SK-N-SH (cell line): ENCODE results near the gene PRR20A. TPM values are rescaled to one million over a fixed set of nuclear protein-coding genes. Genes with fewer than 3 reads are reported as not detected.
"Not testable (repeated sequence)": the region's sequence is repeated elsewhere in the genome, so short reads cannot be mapped to it uniquely, and the experiment has no call there.

ENCODE experiments used
- CTCF ChIA-PET: fragments of 300-600, 350-600 bp; formaldehyde crosslinking; extraction: SDS; loops from one replicate; lab custom pipeline; 2021; lab: Yijun Ruan, JAX
- POLR2A ChIA-PET: fragments of 350-600 bp; sonication (Branson Sonifier 250); formaldehyde crosslinking; extraction: SDS; loops from one replicate; lab custom pipeline; 2020; ENCODE audit warnings: antibody characterized with exemption, inconsistent platforms; lab: Yijun Ruan, JAX
- DNase-seq: peaks from one replicate; pipeline ENCODE4 v3.0.0; 2012
- H2AFZ ChIP-seq: fragments of 200-600 bp; sonication (generic); 2 replicates; pipeline ENCODE4 v1.8.1; 2016; ENCODE audit warnings: antibody characterized with exemption, mild to moderate bottlenecking, low read depth
- H3F3A ChIP-seq: fragments of 200-600 bp; sonication (generic); replicated peaks from 2 replicates; pipeline ENCODE3; 2016; ENCODE audit warnings: antibody characterized with exemption, mild to moderate bottlenecking; ENCODE audit not compliant: insufficient read depth
- H3K27ac ChIP-seq, 2 experiments: fragments of 200-500 bp in 1 of 2; fragments of 200-600 bp in 1 of 2; sonication (Bioruptor generic) in 1 of 2; sonication (generic), shearing (Covaris generic) in 1 of 2; 2 replicates each; pipeline versions ENCODE4 v1.5.1 to v1.6.1; 2014 to 2016; ENCODE audit warnings: low read depth in 2 of 2, inconsistent platforms in 1 of 2, low read length in 1 of 2, mild to moderate bottlenecking in 1 of 2, mixed read lengths in 1 of 2
- H3K27me3 ChIP-seq: fragments of 200-600 bp; sonication (generic), shearing (Covaris generic); 2 replicates; pipeline ENCODE4 v1.6.1; 2016; ENCODE audit warnings: mixed run types; ENCODE audit not compliant: insufficient read depth
- H3K36me3 ChIP-seq, 2 experiments: fragments of 200-500 bp in 1 of 2; fragments of 200-600 bp in 1 of 2; sonication (Bioruptor generic) in 1 of 2; sonication (generic) in 1 of 2; replicated peaks in 1 of 2; 2 replicates each; pipeline versions ENCODE3 to v1.5.1; 2014 to 2016; ENCODE audit warnings: low read length in 1 of 2, mild to moderate bottlenecking in 1 of 2; ENCODE audit not compliant: insufficient read depth in 2 of 2, control insufficient read depth in 1 of 2
- H3K4me1 ChIP-seq, 2 experiments: fragments of 200-500 bp in 1 of 2; fragments of 200-600 bp in 1 of 2; sonication (Bioruptor generic) in 1 of 2; sonication (generic), shearing (Covaris generic) in 1 of 2; 2 replicates each; pipeline versions ENCODE4 v1.5.1 to v1.6.1; 2014 to 2016; ENCODE audit warnings: low read depth in 1 of 2, low read length in 1 of 2, mixed run types in 1 of 2; ENCODE audit not compliant: insufficient read depth in 2 of 2, control insufficient read depth in 1 of 2
- H3K4me2 ChIP-seq: fragments of 200-600 bp; sonication (generic), shearing (Covaris generic); 2 replicates; pipeline ENCODE4 v1.6.1; 2017; ENCODE audit warnings: mixed run types
- H3K4me3 ChIP-seq, 2 experiments: fragments of 200-500 bp in 1 of 2; fragments of 200-600 bp in 1 of 2; sonication (Bioruptor generic) in 1 of 2; sonication (generic), shearing (Covaris generic) in 1 of 2; 2 replicates each; pipeline versions ENCODE4 v1.5.1 to v1.8.1; 2014 to 2016; ENCODE audit warnings: low read depth in 2 of 2, inconsistent platforms in 1 of 2, low read length in 1 of 2, mild to moderate bottlenecking in 1 of 2, mixed read lengths in 1 of 2, moderate library complexity in 1 of 2
- H3K79me2 ChIP-seq: fragments of 200-600 bp; sonication (generic); 2 replicates; pipeline ENCODE4 v1.8.1; 2017; ENCODE audit warnings: mild to moderate bottlenecking; ENCODE audit not compliant: insufficient read depth
- H3K9ac ChIP-seq: fragments of 200-600 bp; sonication (generic); 2 replicates; pipeline ENCODE4 v1.6.1; 2017; ENCODE audit warnings: mixed run types
- H3K9me2 ChIP-seq: fragments of 200-600 bp; sonication (generic); 2 replicates; pipeline ENCODE4 v1.6.1; 2017; ENCODE audit warnings: mixed run types
- H3K9me3 ChIP-seq: fragments of 200-600 bp; sonication (generic); 2 replicates; pipeline ENCODE4 v1.6.1; 2017; ENCODE audit warnings: mixed run types, mild to moderate bottlenecking, moderate library complexity
- H4K20me1 ChIP-seq: fragments of 200-600 bp; sonication (generic); 2 replicates; pipeline ENCODE4 v1.6.1; 2017; ENCODE audit warnings: mild to moderate bottlenecking, mixed run types; ENCODE audit not compliant: insufficient read depth
- WGBS: methylation state at CpG from one replicate; pipeline ENCODE4 v1.1.6; 2017; ENCODE audit warnings: low lambda C conversion rate; 5-methylcytosine and 5-hydroxymethylcytosine counted together
- polyA plus RNA-seq, 3 experiments: library from polyadenylated mRNA; depleted of rRNA; stranded (reverse); fragments of >200 nt; gene quantifications; 2 replicates each; pipeline ENCODE4 v1.2.3, GENCODE V29; 2012

The PRR20A gene
- polyA plus RNA-seq, 1 of the 3 experiments (the other 2 are of a cell fraction), result not detected

DNA sequence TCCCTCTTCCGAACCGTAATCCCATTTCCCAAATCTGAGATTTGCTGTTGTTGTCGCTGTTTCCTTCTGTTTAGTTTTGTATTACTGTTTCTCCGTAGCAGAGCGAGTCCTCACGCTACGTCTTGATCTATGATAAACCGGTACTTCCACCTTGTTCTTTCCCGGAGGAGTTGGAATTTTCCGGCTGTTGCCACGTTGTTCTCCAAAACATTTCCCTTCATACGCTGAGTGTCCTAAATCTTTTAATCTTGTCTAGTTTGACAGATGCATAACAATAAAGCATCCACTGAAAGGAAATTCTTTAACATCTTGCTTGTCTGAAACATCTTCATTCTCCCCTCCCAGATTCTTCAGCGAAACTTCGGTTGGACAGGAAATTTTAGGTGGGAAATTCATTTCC is 7.4 kb downstream of the PRR20A start:
- H3F3A ChIP-seq, H3K9me3 ChIP-seq, H3K9me2 ChIP-seq, H4K20me1 ChIP-seq, H3K79me2 ChIP-seq, H3K27ac ChIP-seq, DNase-seq, H3K9ac ChIP-seq, POLR2A ChIA-PET, H3K4me1 ChIP-seq, H3K4me3 ChIP-seq, H3K27me3 ChIP-seq, H2AFZ ChIP-seq, CTCF ChIA-PET, H3K4me2 ChIP-seq, H3K36me3 ChIP-seq: not testable (repeated sequence)
- WGBS, result 52% methylated on average over 9 of the region's 14 CpGs

- DNase-seq, H3K4me1 ChIP-seq, POLR2A ChIA-PET, H2AFZ ChIP-seq, H3F3A ChIP-seq, H3K79me2 ChIP-seq, H4K20me1 ChIP-seq, H3K9me3 ChIP-seq, CTCF ChIA-PET, H3K27ac ChIP-seq, H3K4me2 ChIP-seq, H3K4me3 ChIP-seq, H3K27me3 ChIP-seq, H3K9me2 ChIP-seq, H3K9ac ChIP-seq, H3K36me3 ChIP-seq: not testable (repeated sequence)
- no CpG with 5 or more reads among the region's 22 CpGs for WGBS
Measured at GRCh38 chr13:57153761-57154160, 13.0 kb downstream of the PRR20A start, which contains the start of gene PRR20C. Gene PRR20C (plus strand): TSS chr13:57154061. CDS start chr13:57154448, 387 bp downstream.

GRCh38 chr13:57160332-57160731 is 19.6 kb downstream of the PRR20A start, which contains the start of gene PRR20D:
Gene PRR20D (plus strand): TSS chr13:57160632. CDS start chr13:57161019, 387 bp downstream.
- H3K4me2 ChIP-seq, H3K9ac ChIP-seq, H3K9me2 ChIP-seq, DNase-seq, H3K4me3 ChIP-seq, CTCF ChIA-PET, H2AFZ ChIP-seq, H3K4me1 ChIP-seq, H3K79me2 ChIP-seq, H4K20me1 ChIP-seq, POLR2A ChIA-PET, H3K27me3 ChIP-seq, H3K9me3 ChIP-seq, H3K27ac ChIP-seq, H3F3A ChIP-seq, H3K36me3 ChIP-seq: not testable (repeated sequence)
- WGBS, result no CpG with 5 or more reads among the region's 22 CpGs

DNA sequence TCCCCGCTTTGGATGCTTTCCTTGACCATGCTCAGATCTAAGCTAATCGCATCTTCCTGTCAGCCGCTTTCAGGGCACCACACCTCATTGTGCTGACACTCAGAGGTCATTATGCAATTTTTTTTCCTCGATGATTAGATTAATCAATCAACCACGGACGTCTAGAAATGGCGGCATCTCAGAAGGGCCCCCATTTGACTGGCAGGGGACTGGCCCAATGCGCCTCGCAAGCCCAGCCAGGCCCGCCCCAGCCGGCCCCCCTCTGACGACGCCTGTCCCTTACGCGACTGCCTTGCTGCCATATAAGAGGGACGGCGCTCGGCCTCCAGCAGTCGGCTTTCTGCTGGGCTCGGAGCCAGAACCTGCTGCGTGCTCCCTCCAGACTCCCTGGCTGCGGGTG is 26.2 kb downstream of the PRR20A start, which contains the start of gene PRR20E:
Gene PRR20E, plus strand, starts transcription at position 301 of the 400 bp plus-strand sequence. CDS start 387 bp downstream, outside the sequence.
- H4K20me1 ChIP-seq, H3K9me2 ChIP-seq, H2AFZ ChIP-seq, H3K4me2 ChIP-seq, H3K4me3 ChIP-seq, POLR2A ChIA-PET, H3K9ac ChIP-seq, H3F3A ChIP-seq, H3K36me3 ChIP-seq, H3K27ac ChIP-seq, H3K4me1 ChIP-seq, H3K79me2 ChIP-seq, H3K27me3 ChIP-seq, CTCF ChIA-PET, H3K9me3 ChIP-seq, DNase-seq: not testable (repeated sequence)
- whole genome bisulfite sequencing, result no CpG with 5 or more reads among the region's 22 CpGs
